Measurements from ENCODE around the gene OSBPL6. TPM values are rescaled to one million over a fixed set of nuclear protein-coding genes. Genes with fewer than 3 reads are reported as not detected.

The OSBPL6 gene
- total and polyA plus RNA-seq, 2 of the 13 experiments (the other 11 are each of a cell fraction or from before 2014, with no cell fraction given), result 0.03 to 0.11 TPM

GRCh38 chr2:178365116-178365515, 170.8 kb downstream of the OSBPL6 start:
- no peaks in the 10 kb centered on the region for H3K79me2 ChIP-seq (ENCODE audit: insufficient read depth, low read length)
- no peaks in the 10 kb centered on the region for H3K27me3 ChIP-seq (ENCODE audit: control insufficient read depth in 1 of 2, insufficient read depth in 2 of 2, low read length in 2 of 2)
- WGBS (ENCODE audit: low lambda C conversion rate), result 50% methylated on average over 2 of the region's 2 CpGs
- H3K27ac ChIP-seq (ENCODE audit: extremely low read length, insufficient read depth, low read length), result no peak overlapping the region
- DNase-seq (ENCODE audit: low spot score) (no peak), FAIRE-seq (no peak), ATAC-seq (no peak)
- no peak overlapping the region for H3K4me3 ChIP-seq (replicated peaks in 1 of 3; ENCODE audit: insufficient read depth in 1 of 3, low read depth in 2 of 3, low read length in 3 of 3)
- H3K4me1 ChIP-seq (ENCODE audit: insufficient read depth, low read length), result no peaks in the 10 kb centered on the region
- H3K9me3 ChIP-seq (ENCODE audit: low read length), result no peaks in the 10 kb centered on the region
- POLR2A ChIA-PET, result no interaction called here
- intact Hi-C loops (cut with micrococcal nuclease; ENCODE audit: unreplicated experiment) (no loop called here), in situ Hi-C loops (cut with HindIII; ENCODE audit: extremely low pct_ligation_motif_present, low pct_unique_long_range_greater_than_20kb) (no loop called here)
- CTCF ChIA-PET (ENCODE audit: low intra/inter-chr PET ratio, low total read pairs), result no interaction called here
- no TSS peak for BruUV-seq (replicated peaks)
- H3K9ac ChIP-seq (ENCODE audit: insufficient read depth, low read depth, low read length), result no peak overlapping the region
- H3K36me3 ChIP-seq (replicated peaks in 1 of 2; ENCODE audit: control insufficient read depth in 1 of 2, insufficient read depth in 2 of 2, low read length in 2 of 2), result no peaks in the 10 kb centered on the region
- no peak overlapping the region for H2AFZ ChIP-seq (ENCODE audit: low read length)
- H4K20me1 ChIP-seq (ENCODE audit: insufficient read depth, low read length), result no peaks in the 10 kb centered on the region
- H3K4me2 ChIP-seq (ENCODE audit: low read depth, low read length), result no peak overlapping the region
- TF ChIP-seq SOX5 (CRISPR knock-in tag; IDR thresholded peaks at IDR 0.05; ENCODE audit: borderline replicate concordance) (no peak), ATM (IDR thresholded peaks at IDR 0.05; ENCODE audit: borderline replicate concordance) (no peak), ZNF207 (IDR thresholded peaks at IDR 0.05; ENCODE audit: borderline replicate concordance) (no peak), MAFK (conservative IDR thresholded peaks at IDR 0.05 in 1 of 2, IDR thresholded peaks at IDR 0.05 in 1 of 2; ENCODE audit: low read length in 2 of 2) (peak; percentile 88 to 93), LCORL (IDR thresholded peaks at IDR 0.05) (no peak), LCORL (CRISPR knock-in tag; IDR thresholded peaks at IDR 0.05) (no peak), MAFF (IDR thresholded peaks at IDR 0.05; ENCODE audit: low read depth, low read length) (peak; percentile 89), DNMT1 (CRISPR knock-in tag; IDR thresholded peaks at IDR 0.05) (no peak)
- TF ChIP-seq, protein P1, sequence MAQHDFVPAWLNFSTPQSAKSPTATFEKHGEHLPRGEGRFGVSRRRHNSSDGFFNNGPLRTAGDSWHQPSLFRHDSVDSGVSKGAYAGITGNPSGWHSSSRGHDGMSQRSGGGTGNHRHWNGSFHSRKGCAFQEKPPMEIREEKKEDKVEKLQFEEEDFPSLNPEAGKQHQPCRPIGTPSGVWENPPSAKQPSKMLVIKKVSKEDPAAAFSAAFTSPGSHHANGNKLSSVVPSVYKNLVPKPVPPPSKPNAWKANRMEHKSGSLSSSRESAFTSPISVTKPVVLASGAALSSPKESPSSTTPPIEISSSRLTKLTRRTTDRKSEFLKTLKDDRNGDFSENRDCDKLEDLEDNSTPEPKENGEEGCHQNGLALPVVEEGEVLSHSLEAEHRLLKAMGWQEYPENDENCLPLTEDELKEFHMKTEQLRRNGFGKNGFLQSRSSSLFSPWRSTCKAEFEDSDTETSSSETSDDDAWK (CRISPR knock-in tag; IDR thresholded peaks at IDR 0.05), result no peak

GRCh38 chr2:178366412-178366811, 172.1 kb downstream of the OSBPL6 start:
- no peak overlapping the region for H3K4me3 ChIP-seq (replicated peaks in 1 of 3; ENCODE audit: insufficient read depth in 1 of 3, low read depth in 2 of 3, low read length in 3 of 3)
- no peak overlapping the region for H3K9ac ChIP-seq (ENCODE audit: insufficient read depth, low read depth, low read length)
- no peaks in the 10 kb centered on the region for H3K36me3 ChIP-seq (replicated peaks in 1 of 2; ENCODE audit: control insufficient read depth in 1 of 2, insufficient read depth in 2 of 2, low read length in 2 of 2)
- H3K27ac ChIP-seq (ENCODE audit: extremely low read length, insufficient read depth, low read length), result no peak overlapping the region
- FAIRE-seq (no peak), ATAC-seq (no peak), DNase-seq (ENCODE audit: low spot score) (no peak)
- H3K79me2 ChIP-seq (ENCODE audit: insufficient read depth, low read length), result no peaks in the 10 kb centered on the region
- H3K4me1 ChIP-seq (ENCODE audit: insufficient read depth, low read length), result no peaks in the 10 kb centered on the region
- BruUV-seq (replicated peaks), result no TSS peak
- H2AFZ ChIP-seq (ENCODE audit: low read length), result no peak overlapping the region
- no peak overlapping the region for H3K4me2 ChIP-seq (ENCODE audit: low read depth, low read length)
- no peaks in the 10 kb centered on the region for H4K20me1 ChIP-seq (ENCODE audit: insufficient read depth, low read length)
- in situ Hi-C loops (cut with HindIII; ENCODE audit: extremely low pct_ligation_motif_present, low pct_unique_long_range_greater_than_20kb) (no loop called here), intact Hi-C loops (cut with micrococcal nuclease; ENCODE audit: unreplicated experiment) (no loop called here)
- H3K9me3 ChIP-seq (ENCODE audit: low read length), result no peaks in the 10 kb centered on the region
- H3K27me3 ChIP-seq (ENCODE audit: control insufficient read depth in 1 of 2, insufficient read depth in 2 of 2, low read length in 2 of 2), result no peaks in the 10 kb centered on the region
- CTCF ChIA-PET (ENCODE audit: low intra/inter-chr PET ratio, low total read pairs), result no interaction called here
- POLR2A ChIA-PET, result no interaction called here
- WGBS (ENCODE audit: low lambda C conversion rate), result 44% methylated on average over 4 of the region's 4 CpGs
- no peak for TF ChIP-seq ZNF264 (CRISPR knock-in tag; IDR thresholded peaks at IDR 0.05)
- no peak for TF ChIP-seq HMG20A (CRISPR knock-in tag; IDR thresholded peaks at IDR 0.05; ENCODE audit: borderline replicate concordance)
- no peak for TF ChIP-seq ZNF468 (CRISPR knock-in tag; IDR thresholded peaks at IDR 0.05)
- peak in 1 of 2 experiments; percentile 16; a peak in 1 of 4 replicates for TF ChIP-seq MAFK (conservative IDR thresholded peaks at IDR 0.05 in 1 of 2, IDR thresholded peaks at IDR 0.05 in 1 of 2; ENCODE audit: low read length in 2 of 2)
- TF ChIP-seq ZNF747 (CRISPR knock-in tag; IDR thresholded peaks at IDR 0.05; ENCODE audit: borderline replicate concordance), result no peak
- TF ChIP-seq, protein P2, sequence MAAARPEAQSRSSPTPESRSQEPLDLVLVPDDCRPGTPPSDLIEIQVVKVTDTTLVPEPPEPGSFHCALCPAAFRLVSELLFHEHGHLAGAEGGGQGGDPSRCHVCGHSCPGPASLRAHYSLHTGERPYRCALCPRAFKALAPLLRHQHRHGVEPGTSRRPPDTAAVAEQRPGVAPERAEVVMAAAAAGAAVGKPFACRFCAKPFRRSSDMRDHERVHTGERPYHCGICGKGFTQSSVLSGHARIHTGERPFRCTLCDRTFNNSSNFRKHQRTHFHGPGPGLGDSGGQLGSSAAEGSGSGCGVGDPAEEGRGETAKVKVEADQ (CRISPR knock-in tag; IDR thresholded peaks at IDR 0.05; ENCODE audit: borderline replicate concordance), result no peak
- no peak for TF ChIP-seq ZNF724P (CRISPR knock-in tag; IDR thresholded peaks at IDR 0.05; ENCODE audit: borderline replicate concordance)
- TF ChIP-seq, protein P3, sequence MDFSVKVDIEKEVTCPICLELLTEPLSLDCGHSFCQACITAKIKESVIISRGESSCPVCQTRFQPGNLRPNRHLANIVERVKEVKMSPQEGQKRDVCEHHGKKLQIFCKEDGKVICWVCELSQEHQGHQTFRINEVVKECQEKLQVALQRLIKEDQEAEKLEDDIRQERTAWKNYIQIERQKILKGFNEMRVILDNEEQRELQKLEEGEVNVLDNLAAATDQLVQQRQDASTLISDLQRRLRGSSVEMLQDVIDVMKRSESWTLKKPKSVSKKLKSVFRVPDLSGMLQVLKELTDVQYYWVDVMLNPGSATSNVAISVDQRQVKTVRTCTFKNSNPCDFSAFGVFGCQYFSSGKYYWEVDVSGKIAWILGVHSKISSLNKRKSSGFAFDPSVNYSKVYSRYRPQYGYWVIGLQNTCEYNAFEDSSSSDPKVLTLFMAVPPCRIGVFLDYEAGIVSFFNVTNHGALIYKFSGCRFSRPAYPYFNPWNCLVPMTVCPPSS (IDR thresholded peaks at IDR 0.05), result no peak
